K562 (cell line): Measurements from ENCODE around the gene EIF4E1B. TPM values are rescaled to one million over a fixed set of nuclear protein-coding genes. Genes with fewer than 3 reads are reported as not detected.
A peak's percentile ranks its signal among the peaks of the same experiment; 100 is the strongest.

Experiments used
- ARNT ChIP-seq, 2 experiments: fragments of 450-650 bp; IDR thresholded peaks; 2 replicates each; pipeline ENCODE4 v1.6.1; 2016; ENCODE audit warnings: mild to moderate bottlenecking in 1 of 2
- ATF7 ChIP-seq: fragments of 450-650 bp; IDR thresholded peaks from 2 replicates; pipeline ENCODE4 v1.7.1; 2014; ENCODE audit warnings: mild to moderate bottlenecking, moderate library complexity
- BCOR ChIP-seq: fragments of 450-650 bp; IDR thresholded peaks from 2 replicates; pipeline ENCODE4 v1.6.1; 2016
- BRF2 ChIP-seq: IDR thresholded peaks from 3 replicates; pipeline ENCODE4 v1.6.1; 2011; ENCODE audit warnings: borderline replicate concordance, mild to moderate bottlenecking; ENCODE audit not compliant: insufficient read length, insufficient read depth
- CHD1 ChIP-seq: fragments of 200-600 bp; sonication (generic); IDR thresholded peaks from one replicate; pipeline ENCODE4 v1.6.1; 2012; ENCODE audit warnings: mild to moderate bottlenecking, moderate library complexity, low read length, inconsistent platforms
- ELF4 ChIP-seq: fragments of 450-650 bp; formaldehyde crosslinking; IDR thresholded peaks from 2 replicates; pipeline ENCODE4 v1.4.0; 2022; ENCODE audit warnings: missing genetic modification characterization
- EWSR1 ChIP-seq: fragments of 450-650 bp; IDR thresholded peaks from 2 replicates; pipeline ENCODE4 v1.6.1; 2018; ENCODE audit warnings: borderline replicate concordance, mild to moderate bottlenecking, low read depth, moderate library complexity; ENCODE audit not compliant: partially characterized antibody
- KAT8 ChIP-seq: fragments of 450-650 bp; IDR thresholded peaks from 2 replicates; pipeline ENCODE4 v1.6.1; 2016; ENCODE audit warnings: low read depth, mild to moderate bottlenecking
- KHSRP ChIP-seq: fragments of 450-650 bp; IDR thresholded peaks from 2 replicates; pipeline ENCODE4 v1.6.1; 2017
- MXI1 ChIP-seq: IDR thresholded peaks from 2 replicates; pipeline ENCODE4 v1.6.1; 2011; ENCODE audit warnings: low read depth, mild to moderate bottlenecking, improper control_type of control experiment, low read length
- SAFB2 ChIP-seq: fragments of 200-400 bp; formaldehyde crosslinking; IDR thresholded peaks from 2 replicates; pipeline ENCODE4 v1.6.1; 2018; ENCODE audit warnings: borderline replicate concordance, low read length, low read depth, moderate library complexity; ENCODE audit not compliant: severe bottlenecking
- SMARCA4 ChIP-seq: fragments of 450-650 bp; IDR thresholded peaks from 2 replicates; pipeline ENCODE4 v1.6.1; 2016
- ZBTB49 ChIP-seq: sonication (generic); formaldehyde crosslinking; IDR thresholded peaks from 2 replicates; pipeline ENCODE4 v1.8.0; 2022; ENCODE audit warnings: missing genetic modification reagents, mild to moderate bottlenecking, borderline replicate concordance
- ZFX ChIP-seq: sonication (generic); formaldehyde crosslinking; IDR thresholded peaks from 2 replicates; pipeline ENCODE4 v1.8.0; 2022; ENCODE audit warnings: mild to moderate bottlenecking, missing genetic modification reagents, moderate library complexity
- ZNF184 ChIP-seq: sonication (generic); formaldehyde crosslinking; IDR thresholded peaks from 2 replicates; pipeline ENCODE4 v1.5.0; 2020; ENCODE audit warnings: missing genetic modification reagents
- ZNF551 ChIP-seq: fragments of 250-450 bp; sonication (Bioruptor Pico); IDR thresholded peaks from 2 replicates; pipeline ENCODE4 v1.5.0; 2021; ENCODE audit warnings: mild to moderate bottlenecking, moderate library complexity
- ZNF57 ChIP-seq: fragments of 450-650 bp; formaldehyde crosslinking; IDR thresholded peaks from 2 replicates; pipeline ENCODE4 v1.4.0; 2020; ENCODE audit warnings: mild to moderate bottlenecking, moderate library complexity
- ZNF717 ChIP-seq: fragments of 250-450 bp; sonication (Bioruptor Pico); IDR thresholded peaks from 2 replicates; pipeline ENCODE4 v1.5.0; 2021
- ZNF830 ChIP-seq: fragments of 250-450 bp; sonication (Bioruptor Pico); IDR thresholded peaks from 2 replicates; pipeline ENCODE4 v1.5.0; 2021; ENCODE audit warnings: mild to moderate bottlenecking
- polyA plus RNA-seq, 8 experiments: library from polyadenylated mRNA; depleted of rRNA in 4 of 8; stranded (reverse) in 5 of 8; unstranded in 3 of 8; fragments of >200 nt; fragmentation: Nextera tagmentation in 2 of 8; fragmentation: Illumina TruSeq in 1 of 8; extraction: Ambion mirVana in 2 of 8; extraction: Trizol in 1 of 8; gene quantifications; 2 replicates each; pipeline versions ENCODE4 v1.2.1 to v1.2.3, GENCODE V29; 2011 to 2014; ENCODE audit warnings: inconsistent platforms in 1 of 8, missing spikeins in 1 of 8
- total RNA-seq, 7 experiments: library from RNA; depleted of rRNA in 6 of 7; stranded (reverse); fragments of >200 nt in 6 of 7; fragmentation: Illumina TruSeq in 2 of 7; extraction: Trizol in 2 of 7; gene quantifications; 2 replicates each; pipeline versions ENCODE4 v1.2.1 to v1.2.3, GENCODE V29; 2011 to 2021; ENCODE audit warnings: low replicate concordance in 1 of 7
- TF ChIP-seq, protein P1 (sequence below): fragments of 250-450 bp; sonication (Bioruptor Pico); IDR thresholded peaks from 2 replicates; pipeline ENCODE4 v1.8.0; 2021; ENCODE audit warnings: borderline replicate concordance, mild to moderate bottlenecking, moderate library complexity; ENCODE audit not compliant: poor library complexity, severe bottlenecking
- TF ChIP-seq, protein P2 (sequence below), 2 experiments: fragments of 250-450 bp in 1 of 2; fragments of 450-650 bp in 1 of 2; sonication (Bioruptor Pico) in 1 of 2; IDR thresholded peaks; 2 replicates each; pipeline versions ENCODE4 v1.6.1 to v1.8.0; 2016 to 2021; ENCODE audit warnings: mild to moderate bottlenecking in 2 of 2, moderate library complexity in 2 of 2, missing compliant biosample characterization in 1 of 2, missing genetic modification characterization in 1 of 2

Gene EIF4E1B
- total and polyA plus RNA-seq, 9 of the 15 experiments (the other 6 are each of a cell fraction or from before 2014, with no cell fraction given): not detected

DNA sequence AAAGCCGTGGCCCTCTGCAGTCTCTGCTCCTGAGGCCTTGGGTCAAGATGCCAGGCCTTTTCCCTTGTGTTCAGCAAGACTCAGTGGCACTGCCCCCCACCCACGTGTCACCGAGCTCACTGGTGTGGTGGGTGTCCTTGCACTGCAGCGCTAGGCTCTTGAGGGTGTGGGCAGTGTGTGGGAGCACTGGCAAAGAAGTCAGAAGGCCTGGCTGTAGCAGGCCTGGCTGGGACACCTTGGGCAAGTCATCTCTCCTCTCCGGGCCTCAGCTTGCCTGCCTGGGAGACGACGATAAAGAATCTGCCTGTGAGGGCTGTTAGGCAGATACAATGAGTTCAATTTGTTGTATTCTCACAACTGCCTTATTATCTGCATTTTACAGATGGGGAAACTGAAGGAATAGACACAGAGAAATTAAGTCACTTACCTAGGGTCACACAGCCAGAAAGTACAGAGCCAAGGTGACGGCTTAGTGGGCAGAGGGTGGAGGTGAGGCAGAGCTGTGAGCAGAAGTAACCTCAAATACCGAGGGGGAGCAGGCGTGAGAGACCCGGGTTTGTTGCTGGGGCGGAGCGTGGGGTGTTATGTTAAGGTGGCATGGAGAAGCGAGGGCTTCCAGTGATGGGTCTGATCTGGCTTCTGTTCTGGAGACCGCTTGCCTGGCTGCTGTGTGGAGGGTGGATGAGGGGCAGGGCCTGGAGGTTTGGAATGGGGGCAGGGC lies 18.2 kb downstream of the EIF4E1B start (continued):
- TF ChIP-seq ZNF717 (CRISPR knock-in tag) (no peak), EWSR1 (no peak), ATF7 (no peak), KAT8 (no peak), SAFB2 (no peak), BCOR (peak; percentile 85), ZFX (CRISPR knock-in tag) (peak; percentile 36), ZBTB49 (no peak), ZNF551 (CRISPR knock-in tag) (no peak), ZNF184 (CRISPR knock-in tag) (no peak), ARNT (IDR thresholded peaks at IDR 0.05) (0 out of 4 replicates have a peak, but pooled peaks of 1 of the 2 experiments have one; percentile 39), CHD1 (no peak), ZNF57 (CRISPR knock-in tag) (no peak), ZNF830 (CRISPR knock-in tag) (no peak), KHSRP (no peak), BRF2 (no peak), MXI1 (no peak), ELF4 (CRISPR knock-in tag) (no peak), SMARCA4 (peak; percentile 78)
- TF ChIP-seq, protein P1, sequence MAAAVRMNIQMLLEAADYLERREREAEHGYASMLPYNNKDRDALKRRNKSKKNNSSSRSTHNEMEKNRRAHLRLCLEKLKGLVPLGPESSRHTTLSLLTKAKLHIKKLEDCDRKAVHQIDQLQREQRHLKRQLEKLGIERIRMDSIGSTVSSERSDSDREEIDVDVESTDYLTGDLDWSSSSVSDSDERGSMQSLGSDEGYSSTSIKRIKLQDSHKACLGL: no peak
- TF ChIP-seq, protein P2, sequence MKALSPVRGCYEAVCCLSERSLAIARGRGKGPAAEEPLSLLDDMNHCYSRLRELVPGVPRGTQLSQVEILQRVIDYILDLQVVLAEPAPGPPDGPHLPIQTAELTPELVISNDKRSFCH (CRISPR knock-in tag; IDR thresholded peaks at IDR 0.05): no peak
- TF ChIP-seq, protein P2 (tag; IDR thresholded peaks at IDR 0.05): no peak
